Lung (tissue), 12 donors: ENCODE measurements around the gene CDC42EP3. TPM values are rescaled to one million over a fixed set of nuclear protein-coding genes. Genes with fewer than 3 reads are reported as not detected.

ENCODE experiments used
- ATAC-seq: fragments of 200-7000 bp; cut with Tn5 transposase; one replicate; pipeline ENCODE4 v1.9.1; 2020; ENCODE audit warnings: moderate number of reproducible peaks; ENCODE audit not compliant: insufficient read depth, low FRiP score
- DNase-seq, 3 donors: peaks; one replicate each; pipeline ENCODE4 v3.0.0-alpha.2; 2013 to 2017
- H3K27ac ChIP-seq, 2 donors: one replicate each; pipeline ENCODE4 v1.5.1; 2013; ENCODE audit warnings: mild to moderate bottlenecking in 2 of 2, moderate library complexity in 2 of 2, control low read depth in 1 of 2, inconsistent platforms in 1 of 2, low read depth in 1 of 2, low read length in 1 of 2
- H3K27me3 ChIP-seq, 3 donors: one replicate each; pipeline ENCODE4 v1.5.1; 2013; ENCODE audit warnings: low read length in 2 of 3; ENCODE audit not compliant: control insufficient read depth in 3 of 3, insufficient read depth in 3 of 3
- H3K36me3 ChIP-seq, 4 donors: one replicate each; pipeline ENCODE4 v1.5.1; 2013; ENCODE audit warnings: low read length in 4 of 4, mild to moderate bottlenecking in 1 of 4, moderate library complexity in 1 of 4; ENCODE audit not compliant: control insufficient read depth in 4 of 4, insufficient read depth in 4 of 4
- H3K4me1 ChIP-seq, 5 donors: one replicate each; pipeline ENCODE4 v1.5.1; 2013; ENCODE audit warnings: low read length in 5 of 5, mild to moderate bottlenecking in 2 of 5, moderate library complexity in 1 of 5; ENCODE audit not compliant: control insufficient read depth in 5 of 5, insufficient read depth in 5 of 5
- H3K4me3 ChIP-seq: one replicate; pipeline ENCODE4 v1.5.1; 2013; ENCODE audit warnings: mild to moderate bottlenecking, control low read depth, moderate library complexity
- H3K9ac ChIP-seq, 2 donors: one replicate each; pipeline ENCODE4 v1.5.1; 2013; ENCODE audit warnings: low read length in 2 of 2, control low read depth in 1 of 2; ENCODE audit not compliant: insufficient read depth in 1 of 2
- H3K9me3 ChIP-seq, 4 donors: one replicate each; pipeline ENCODE4 v1.5.1; 2013; ENCODE audit warnings: low read length in 3 of 4, mild to moderate bottlenecking in 1 of 4, moderate library complexity in 1 of 4; ENCODE audit not compliant: control insufficient read depth in 4 of 4, insufficient read depth in 3 of 4
- CTCF ChIP-seq: IDR thresholded peaks from 2 replicates; pipeline ENCODE4 v1.5.1; 2012; ENCODE audit warnings: mild to moderate bottlenecking; ENCODE audit errors: control extremely low read depth, extremely low read depth
- WGBS, 2 donors: extraction: QIAGEN DNeasy Blood & Tissue Kit; methylation state at CpG; one replicate each; pipeline ENCODE4 v1.1.7; 2013; 5-methylcytosine and 5-hydroxymethylcytosine counted together
- polyA plus RNA-seq, 2 donors: library from polyadenylated mRNA; stranded (reverse); fragments of 200-250 nt; gene quantifications; one replicate each; pipeline ENCODE4 v1.2.1, GENCODE V29; 2013
- total RNA-seq, 2 donors: library from RNA; depleted of rRNA in 1 of 2; stranded (reverse); fragments of >200 nt in 1 of 2; gene quantifications; one replicate each; pipeline ENCODE4 v1.2.1, GENCODE V29; 2014 to 2021
- donor health status: control.
- donor health status: control.
- donor health status: Bipolar disorder and iron deficiency.
- donor health status: healthy.
- donor health status: DM: yes; HTN: yes; CAD: no.

CDC42EP3 gene
- total and polyA plus RNA-seq, 4 donors = 22.9 to 59.0 (median 38.0) TPM

GRCh38 chr2:37631292-37631691, 40.1 kb downstream of the CDC42EP3 start:
- H3K9ac ChIP-seq = no peak overlapping the region

GRCh38 chr2:37630776-37631175, 40.7 kb downstream of the CDC42EP3 start:
- TF ChIP-seq CTCF = no peak
- H3K27me3 ChIP-seq = peaks cover 0 to 9% (median 0%) of the 10 kb centered on the region in 3 donors
- H3K27ac ChIP-seq = no peak overlapping the region
- no peak overlapping the region for H3K9ac ChIP-seq
- ATAC-seq (no peak), DNase-seq (no peak)
- H3K36me3 ChIP-seq = no peaks in the 10 kb centered on the region
- no peaks in the 10 kb centered on the region for H3K9me3 ChIP-seq
- 61 to 67% methylated on average over 4 of the region's 4 CpGs for WGBS, 2 donors
- H3K4me1 ChIP-seq = peaks cover 0 to 14% (median 5%) of the 10 kb centered on the region in 5 donors
- H3K4me3 ChIP-seq = no peak overlapping the region

More at GRCh38 chr2:37631292-37631691, 40.1 kb downstream of the CDC42EP3 start:
- H3K27ac ChIP-seq = no peak overlapping the region
- no peaks in the 10 kb centered on the region for H3K9me3 ChIP-seq
- peaks cover 0 to 9% (median 0%) of the 10 kb centered on the region in 3 donors for H3K27me3 ChIP-seq
- WGBS, 2 donors = 68 to 88% methylated on average over 2 of the region's 2 CpGs
- no peak overlapping the region for H3K4me3 ChIP-seq
- H3K36me3 ChIP-seq = no peaks in the 10 kb centered on the region
- DNase-seq (no peak), ATAC-seq (no peak)
- TF ChIP-seq CTCF = no peak
- peaks cover 0 to 9% (median 5%) of the 10 kb centered on the region in 5 donors for H3K4me1 ChIP-seq

GRCh38 chr2:37630301-37630700, 41.1 kb downstream of the CDC42EP3 start:
- no peak for TF ChIP-seq CTCF
- Histone ChIP-seq H3K4me1 (peaks cover 0 to 19% (median 7%) of the 10 kb centered on the region in 5 donors), H3K9me3 (no peaks in the 10 kb centered on the region), H3K27ac (no peak overlapping the region), H3K9ac (no peak overlapping the region), H3K27me3 (peaks cover 0 to 9% (median 0%) of the 10 kb centered on the region in 3 donors), H3K4me3 (no peak overlapping the region), H3K36me3 (no peaks in the 10 kb centered on the region)
- ATAC-seq (no peak), DNase-seq (no peak)
- WGBS, 2 donors = 97 to 98% methylated on average over 1 of the region's 1 CpG

- DNase-seq (no peak), ATAC-seq (no peak)
- no peaks in the 10 kb centered on the region for H3K36me3 ChIP-seq
- no peak for TF ChIP-seq CTCF
- H3K4me3 ChIP-seq = no peak overlapping the region
- H3K4me1 ChIP-seq = peaks cover 0 to 19% (median 7%) of the 10 kb centered on the region in 5 donors
- WGBS, 2 donors = 91 to 94% methylated on average over 3 of the region's 3 CpGs
- H3K9me3 ChIP-seq = no peaks in the 10 kb centered on the region
- no peak overlapping the region for H3K9ac ChIP-seq
- no peak overlapping the region for H3K27ac ChIP-seq
- peaks cover 0 to 9% (median 0%) of the 10 kb centered on the region in 3 donors for H3K27me3 ChIP-seq
Observed at GRCh38 chr2:37629529-37629928, 41.9 kb downstream of the CDC42EP3 start.
